NT2/D1 (cell line): ENCODE results near the gene TNNT2.

Experiments used
- DNase-seq: peaks from one replicate; pipeline ENCODE4 v3.0.0-alpha.2; 2011; ENCODE audit warnings: low read depth, low spot score
- H3K27me3 ChIP-seq: 2 replicates; pipeline ENCODE4 v1.6.0; 2011; ENCODE audit warnings: mild to moderate bottlenecking; ENCODE audit not compliant: insufficient read length, insufficient read depth
- H3K36me3 ChIP-seq: 2 replicates; pipeline ENCODE4 v1.6.1; 2011; ENCODE audit warnings: mild to moderate bottlenecking, low read length, mixed read lengths; ENCODE audit not compliant: insufficient read depth, insufficient read length
- H3K4me1 ChIP-seq: 2 replicates; pipeline ENCODE4 v1.5.1; 2011; ENCODE audit not compliant: insufficient read depth, insufficient read length
- H3K4me3 ChIP-seq: 2 replicates; pipeline ENCODE4 v1.5.1; 2011; ENCODE audit warnings: low read depth; ENCODE audit not compliant: insufficient read length
- H3K9ac ChIP-seq: 2 replicates; pipeline ENCODE4 v1.6.0; 2011; ENCODE audit warnings: low read depth; ENCODE audit not compliant: insufficient read length
- H3K9me3 ChIP-seq: 2 replicates; pipeline ENCODE4 v1.5.1; 2011; ENCODE audit warnings: mild to moderate bottlenecking, low read length; ENCODE audit not compliant: insufficient read depth
- SUZ12 ChIP-seq: IDR thresholded peaks from 2 replicates; pipeline ENCODE4 v1.6.1; 2011; ENCODE audit not compliant: insufficient read length, insufficient read depth; ENCODE audit errors: extremely low read depth
- YY1 ChIP-seq: IDR thresholded peaks from 2 replicates; pipeline ENCODE4 v1.6.1; 2011; ENCODE audit not compliant: insufficient read length, insufficient read depth
- ZNF274 ChIP-seq: IDR thresholded peaks from 2 replicates; pipeline ENCODE4 v1.6.1; 2011; ENCODE audit warnings: mild to moderate bottlenecking, low read depth, low read length

Gene TNNT2

DNA sequence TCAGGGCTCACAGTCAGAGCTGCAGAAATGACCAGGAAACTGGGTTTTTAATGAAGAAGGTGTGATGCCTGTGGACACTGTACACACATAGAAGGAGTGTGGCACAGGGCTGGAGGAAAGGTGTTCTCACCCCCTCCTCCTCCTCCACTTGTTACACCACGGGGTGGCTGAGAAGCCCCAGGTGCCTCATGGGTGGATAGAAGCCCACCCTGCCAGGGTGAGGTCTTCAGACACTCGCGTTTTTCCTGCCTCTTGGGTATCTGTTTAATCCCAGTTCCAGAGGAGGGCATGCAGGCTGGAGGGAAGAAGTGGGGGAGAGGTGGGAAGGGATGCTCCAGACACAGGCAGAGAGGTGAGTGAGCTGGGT lies 31.3 kb upstream of the TNNT2 start:
- TF ChIP-seq ZNF274 (no peak), SUZ12 (no peak), YY1 (no peak)
- H3K9me3 ChIP-seq, result no peaks in the 10 kb centered on the region
- no peak overlapping the region for H3K9ac ChIP-seq
- H3K4me3 ChIP-seq, result no peak overlapping the region
- no peaks in the 10 kb centered on the region for H3K27me3 ChIP-seq
- DNase-seq, result no peak
- no peaks in the 10 kb centered on the region for H3K36me3 ChIP-seq
- H3K4me1 ChIP-seq, result peaks cover 3% of the 10 kb centered on the region

DNA sequence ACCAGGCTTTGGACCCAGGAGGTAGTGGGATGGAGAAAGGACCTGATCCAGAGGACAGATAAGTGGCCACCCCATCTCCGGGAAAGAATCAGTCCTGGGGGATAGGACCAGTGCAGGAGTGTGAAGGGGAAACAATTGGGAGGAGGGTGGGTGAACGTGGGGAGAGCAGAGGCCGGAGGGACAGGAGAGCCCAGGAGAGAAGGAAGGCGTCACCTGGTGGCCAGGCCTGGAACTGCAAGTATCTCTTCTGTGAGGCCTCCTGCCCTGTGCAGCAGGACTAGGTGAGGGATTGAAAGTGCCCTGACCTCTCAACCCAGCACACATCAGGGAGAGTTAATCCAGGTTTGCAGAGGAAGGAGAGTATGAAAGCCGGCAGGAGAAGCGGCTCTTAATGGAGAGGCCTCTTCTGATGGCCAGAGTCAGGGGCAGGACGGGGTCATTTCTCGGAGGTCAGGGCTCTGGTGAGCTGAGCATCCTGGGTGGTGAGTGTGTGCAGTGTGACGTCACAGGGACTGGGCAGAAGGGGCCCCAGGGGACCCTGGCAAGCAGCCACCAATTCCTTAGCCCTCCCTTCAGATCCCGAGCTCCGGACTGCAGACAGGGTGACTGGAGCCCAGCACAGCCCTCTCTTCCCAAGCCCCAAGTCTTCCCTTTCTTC lies 30.8 kb upstream of the TNNT2 start:
- peak; percentile 85 for DNase-seq
- Histone ChIP-seq H3K4me3 (no peak overlapping the region), H3K27me3 (no peaks in the 10 kb centered on the region), H3K9me3 (no peaks in the 10 kb centered on the region), H3K36me3 (no peaks in the 10 kb centered on the region), H3K9ac (peak overlapping the region; percentile 53), H3K4me1 (peaks cover 3% of the 10 kb centered on the region)
- no peak for TF ChIP-seq YY1
- TF ChIP-seq ZNF274, result no peak
- TF ChIP-seq SUZ12, result no peak

DNA sequence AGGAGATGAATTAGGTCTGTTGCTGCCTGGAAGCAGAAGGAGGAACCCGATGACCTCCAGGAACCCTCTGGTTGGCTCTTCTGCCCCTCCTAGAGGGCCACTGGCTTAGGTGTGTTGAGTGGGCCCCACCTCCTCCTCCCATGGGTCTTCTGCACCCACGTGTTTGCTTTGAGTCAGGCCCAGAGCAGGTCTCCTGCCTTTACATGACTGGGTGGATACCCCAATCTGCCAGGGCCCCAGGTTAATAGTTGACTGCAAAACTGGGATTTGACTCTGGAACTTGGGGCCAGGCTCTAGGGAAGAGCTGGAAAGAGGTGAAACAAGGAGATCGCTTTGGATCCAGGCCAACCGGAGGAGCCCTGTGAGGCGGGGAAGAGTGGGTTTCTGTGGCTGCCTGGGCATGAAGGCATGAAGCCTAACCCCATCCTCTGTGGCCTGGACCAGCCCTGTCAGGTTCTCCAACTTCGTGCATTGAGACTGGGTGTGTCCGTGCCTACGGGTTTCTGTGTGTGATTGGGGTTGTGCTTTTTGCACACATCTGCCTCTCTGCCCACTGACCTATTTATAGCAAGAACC lies 29.4 kb upstream of the TNNT2 start:
- Histone ChIP-seq H3K27me3 (peaks cover 4% of the 10 kb centered on the region), H3K9ac (no peak overlapping the region), H3K9me3 (no peaks in the 10 kb centered on the region), H3K36me3 (no peaks in the 10 kb centered on the region), H3K4me1 (peaks cover 3% of the 10 kb centered on the region), H3K4me3 (no peak overlapping the region)
- TF ChIP-seq ZNF274, result no peak
- TF ChIP-seq YY1, result no peak
- no peak for TF ChIP-seq SUZ12
- no peak for DNase-seq

DNA sequence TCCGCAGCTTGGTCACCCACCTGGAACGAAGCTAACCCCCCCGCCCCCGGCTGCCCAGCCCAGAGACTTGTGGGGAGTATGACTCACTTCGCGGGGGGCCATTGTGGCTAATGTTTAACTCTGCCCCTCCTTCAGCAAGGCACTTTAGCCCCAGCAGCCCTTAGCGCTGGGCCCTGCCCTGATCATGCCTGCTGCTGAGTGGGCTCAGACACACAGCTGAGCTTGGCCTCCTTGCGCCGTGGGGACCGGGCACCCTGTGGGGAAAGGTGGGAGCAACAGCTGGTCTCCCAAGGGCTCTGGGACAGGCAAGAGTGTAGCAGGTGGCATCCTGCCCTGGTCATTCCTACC lies 28.0 kb upstream of the TNNT2 start:
- H3K36me3 ChIP-seq, result no peaks in the 10 kb centered on the region
- DNase-seq, result no peak
- peaks cover 4% of the 10 kb centered on the region for H3K4me1 ChIP-seq
- TF ChIP-seq SUZ12, result no peak
- TF ChIP-seq ZNF274, result no peak
- TF ChIP-seq YY1, result no peak
- H3K9me3 ChIP-seq, result no peaks in the 10 kb centered on the region
- H3K9ac ChIP-seq, result no peak overlapping the region
- H3K27me3 ChIP-seq, result peaks cover 19% of the 10 kb centered on the region
- no peak overlapping the region for H3K4me3 ChIP-seq

DNA sequence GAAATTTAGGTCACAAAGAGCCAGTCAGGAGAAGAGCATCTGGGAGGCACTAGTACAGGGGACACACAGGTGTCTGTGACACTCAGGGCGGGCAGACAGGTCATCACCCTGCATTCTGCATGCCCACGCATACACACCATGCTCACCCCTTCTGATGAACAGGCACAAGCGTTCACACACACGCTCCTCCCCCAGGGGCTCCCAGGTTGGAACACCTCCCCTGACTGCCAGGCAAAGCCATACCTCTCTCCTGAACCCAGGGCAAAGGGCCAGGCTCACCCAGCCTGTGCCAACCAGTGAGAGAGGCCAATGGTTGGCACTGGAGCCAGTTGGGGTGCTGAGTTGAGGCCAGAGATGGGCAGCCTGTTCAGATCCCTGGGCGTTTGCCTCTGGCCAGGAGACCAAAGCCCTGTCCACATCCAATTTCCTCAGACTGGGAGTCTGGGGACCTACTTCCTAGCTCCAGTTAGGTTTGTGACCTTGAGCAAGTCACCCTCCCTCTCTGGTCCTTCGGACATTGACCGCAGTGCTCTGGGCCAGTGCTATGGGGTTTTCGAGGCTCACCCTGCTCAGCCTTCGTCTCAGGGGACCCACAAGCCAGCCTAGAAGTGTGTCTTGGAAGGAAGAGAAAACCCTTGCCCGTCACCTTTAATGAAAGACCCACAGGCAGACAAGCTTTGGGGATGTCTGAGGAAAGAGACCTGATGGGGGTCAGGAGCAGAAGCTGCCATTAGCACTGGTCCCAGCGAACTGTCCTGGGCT lies 27.4 kb upstream of the TNNT2 start:
- H3K27me3 ChIP-seq, result peaks cover 24% of the 10 kb centered on the region
- no peak for DNase-seq
- TF ChIP-seq SUZ12 (no peak), ZNF274 (no peak), YY1 (no peak)
- no peak overlapping the region for H3K4me3 ChIP-seq
- no peaks in the 10 kb centered on the region for H3K36me3 ChIP-seq
- H3K9me3 ChIP-seq, result no peaks in the 10 kb centered on the region
- peaks cover 10% of the 10 kb centered on the region for H3K4me1 ChIP-seq
- H3K9ac ChIP-seq, result no peak overlapping the region

DNA sequence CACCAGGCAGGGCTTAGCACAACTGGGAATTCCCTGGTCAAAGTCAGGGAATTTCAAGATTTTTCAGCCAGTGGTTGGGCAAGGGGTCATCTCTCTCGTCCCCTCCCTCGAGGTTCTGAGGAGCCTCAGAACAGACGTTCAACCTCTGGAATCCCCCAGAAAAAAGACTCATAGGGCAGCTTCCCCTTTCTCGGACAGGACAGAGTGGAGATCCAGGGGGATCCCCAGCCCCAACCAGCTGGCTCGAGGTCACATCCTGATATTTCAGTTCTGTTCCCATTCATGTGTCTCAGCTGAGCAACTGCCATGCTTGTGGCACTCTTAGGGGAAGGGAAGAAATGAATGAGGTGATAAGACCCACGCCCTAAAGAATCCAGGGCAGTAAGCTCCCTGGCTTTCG lies 26.6 kb upstream of the TNNT2 start:
- DNase-seq, result no peak
- TF ChIP-seq YY1, result no peak
- TF ChIP-seq ZNF274, result no peak
- no peak for TF ChIP-seq SUZ12
- Histone ChIP-seq H3K36me3 (no peaks in the 10 kb centered on the region), H3K4me1 (peaks cover 12% of the 10 kb centered on the region), H3K4me3 (no peak overlapping the region), H3K27me3 (peaks cover 33% of the 10 kb centered on the region), H3K9me3 (no peaks in the 10 kb centered on the region), H3K9ac (no peak overlapping the region)

DNA sequence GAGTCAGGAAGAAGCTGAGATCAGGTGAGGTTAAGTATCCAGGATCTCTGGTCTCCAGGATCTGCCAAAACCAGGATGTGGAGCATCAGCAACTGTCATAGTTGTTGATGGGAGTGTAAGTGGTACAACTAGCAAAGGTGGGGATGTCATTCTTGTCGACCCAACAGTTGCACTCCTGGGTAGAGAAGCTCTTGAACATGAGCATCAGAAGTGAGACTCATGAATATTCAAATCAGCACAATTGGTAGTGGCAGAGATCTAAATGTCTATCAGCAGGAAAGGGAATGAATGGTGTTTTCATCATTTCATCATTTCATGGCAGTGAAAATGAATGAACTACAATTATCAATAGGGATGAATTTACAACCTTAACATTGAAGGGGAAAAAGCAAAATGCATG lies 25.9 kb upstream of the TNNT2 start:
- Histone ChIP-seq H3K4me3 (no peak overlapping the region), H3K9me3 (no peaks in the 10 kb centered on the region), H3K4me1 (peaks cover 18% of the 10 kb centered on the region), H3K36me3 (no peaks in the 10 kb centered on the region), H3K27me3 (peaks cover 40% of the 10 kb centered on the region), H3K9ac (no peak overlapping the region)
- no peak for DNase-seq
- TF ChIP-seq YY1 (no peak), ZNF274 (no peak), SUZ12 (no peak)

DNA sequence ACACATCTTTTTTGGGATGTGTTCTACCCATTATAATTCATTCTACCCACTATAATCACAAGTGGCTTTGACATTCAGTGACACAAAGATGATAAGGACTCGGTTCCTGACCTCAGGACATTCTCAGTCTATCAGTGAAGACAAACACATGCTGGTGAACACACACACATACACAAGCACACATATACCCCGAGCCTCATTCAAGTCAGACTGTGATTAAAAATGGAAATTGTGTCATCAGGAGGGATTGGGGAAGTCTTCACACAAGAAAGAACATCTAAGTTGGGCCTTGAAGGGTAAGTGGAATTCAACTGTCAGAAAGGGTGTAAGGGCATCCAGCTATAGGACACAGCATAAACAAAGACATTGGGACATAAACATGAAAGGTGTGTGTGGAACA lies 24.2 kb upstream of the TNNT2 start:
- peaks cover 53% of the 10 kb centered on the region for H3K27me3 ChIP-seq
- H3K9me3 ChIP-seq, result no peaks in the 10 kb centered on the region
- no peaks in the 10 kb centered on the region for H3K36me3 ChIP-seq
- no peak for TF ChIP-seq YY1
- no peak for TF ChIP-seq ZNF274
- no peak for TF ChIP-seq SUZ12
- H3K4me3 ChIP-seq, result no peak overlapping the region
- H3K9ac ChIP-seq, result no peak overlapping the region
- no peak for DNase-seq
- H3K4me1 ChIP-seq, result peaks cover 25% of the 10 kb centered on the region
